Measurements from ENCODE around the gene MBP.
"Not testable (repeated sequence)": the region's sequence is repeated elsewhere in the genome, so short reads cannot be mapped to it uniquely, and the experiment has no call there.

The MBP gene

DNA sequence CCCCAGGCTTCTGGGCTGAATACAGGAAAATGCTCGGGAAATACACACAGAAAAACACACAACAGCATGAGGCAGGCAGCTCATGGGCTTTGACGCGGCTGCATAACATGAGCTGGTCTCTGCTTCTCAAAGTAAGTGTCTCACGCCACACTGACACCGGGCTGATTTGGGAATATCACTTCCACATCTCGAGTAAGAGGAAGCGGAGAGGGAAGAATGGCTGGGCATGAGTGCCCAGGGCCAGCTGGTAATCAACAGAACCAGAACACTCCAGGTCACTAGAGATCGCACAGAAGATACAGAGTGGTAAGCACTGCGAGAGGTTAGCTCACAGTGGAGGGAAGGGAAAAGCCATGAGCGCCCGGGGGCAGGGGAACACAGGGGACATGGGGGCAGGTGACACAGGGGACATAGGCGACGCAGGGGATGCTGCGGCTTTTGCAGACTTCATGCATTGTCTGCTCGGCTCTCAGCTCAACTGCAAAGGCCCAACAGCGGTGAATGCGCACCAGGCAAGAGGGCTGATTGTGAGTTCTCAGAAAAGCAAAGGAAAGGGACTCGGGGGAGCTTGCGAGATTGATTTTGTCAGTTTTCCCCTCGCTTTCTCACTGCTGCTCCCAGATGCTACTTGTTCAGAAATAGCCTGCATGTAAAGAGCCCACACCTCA lies 141.4 kb downstream of the MBP start:
- Mint-ChIP-seq H3K36me3 (ENCODE audit: low read depth) (no peaks in the 10 kb centered on the region), H3K9me3 (no peaks in the 10 kb centered on the region), H3K27me3 (ENCODE audit: low read depth, poor library complexity) (peaks cover 20% of the 10 kb centered on the region), H3K4me1 (peaks cover 62% of the 10 kb centered on the region), H3K4me3 (no peak overlapping the region), H3K27ac (no peak overlapping the region)
- DNase-seq: no peak
- TF ChIP-seq, protein P1, sequence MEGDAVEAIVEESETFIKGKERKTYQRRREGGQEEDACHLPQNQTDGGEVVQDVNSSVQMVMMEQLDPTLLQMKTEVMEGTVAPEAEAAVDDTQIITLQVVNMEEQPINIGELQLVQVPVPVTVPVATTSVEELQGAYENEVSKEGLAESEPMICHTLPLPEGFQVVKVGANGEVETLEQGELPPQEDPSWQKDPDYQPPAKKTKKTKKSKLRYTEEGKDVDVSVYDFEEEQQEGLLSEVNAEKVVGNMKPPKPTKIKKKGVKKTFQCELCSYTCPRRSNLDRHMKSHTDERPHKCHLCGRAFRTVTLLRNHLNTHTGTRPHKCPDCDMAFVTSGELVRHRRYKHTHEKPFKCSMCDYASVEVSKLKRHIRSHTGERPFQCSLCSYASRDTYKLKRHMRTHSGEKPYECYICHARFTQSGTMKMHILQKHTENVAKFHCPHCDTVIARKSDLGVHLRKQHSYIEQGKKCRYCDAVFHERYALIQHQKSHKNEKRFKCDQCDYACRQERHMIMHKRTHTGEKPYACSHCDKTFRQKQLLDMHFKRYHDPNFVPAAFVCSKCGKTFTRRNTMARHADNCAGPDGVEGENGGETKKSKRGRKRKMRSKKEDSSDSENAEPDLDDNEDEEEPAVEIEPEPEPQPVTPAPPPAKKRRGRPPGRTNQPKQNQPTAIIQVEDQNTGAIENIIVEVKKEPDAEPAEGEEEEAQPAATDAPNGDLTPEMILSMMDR (IDR thresholded peaks at IDR 0.05): no peak

DNA sequence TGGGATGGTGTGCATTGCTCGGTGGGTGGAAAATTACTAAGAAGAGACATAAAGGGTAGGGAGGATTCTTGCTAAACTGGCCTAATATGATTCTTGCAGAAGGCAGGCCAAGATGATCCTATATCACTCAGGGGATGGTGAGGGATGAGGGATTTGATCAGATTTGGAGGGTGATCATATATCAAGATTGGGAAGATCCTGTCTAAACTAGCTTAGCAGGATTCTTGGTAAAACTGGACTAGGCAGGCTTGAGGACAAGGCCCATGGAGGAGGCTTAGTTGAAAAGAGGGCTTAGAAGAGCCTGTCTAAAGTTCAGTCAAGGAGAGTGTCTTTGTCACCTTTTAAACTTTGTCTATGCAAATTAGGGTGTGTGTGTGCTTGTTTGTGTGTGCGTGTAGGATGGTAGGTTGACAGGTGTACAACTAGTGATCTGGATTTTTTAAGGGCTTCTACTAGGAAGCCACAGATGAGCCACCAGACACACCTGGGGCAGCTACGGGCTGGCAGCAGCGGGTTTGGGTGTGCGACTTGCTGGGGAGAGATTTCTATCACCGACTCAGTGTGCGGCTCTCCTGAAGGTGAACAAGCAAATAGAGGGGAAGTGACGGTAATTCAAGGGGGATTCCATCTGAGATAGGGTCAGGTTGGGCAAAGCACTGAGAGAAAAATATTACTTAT lies 142.1 kb downstream of the MBP start:
- H3K36me3 Mint-ChIP-seq (ENCODE audit: low read depth); H3K4me3 Mint-ChIP-seq; DNase-seq; H3K27ac Mint-ChIP-seq; H3K9me3 Mint-ChIP-seq: not testable (repeated sequence)
- peaks cover 16% of the 10 kb centered on the region for H3K27me3 Mint-ChIP-seq (ENCODE audit: low read depth, poor library complexity)
- H3K4me1 Mint-ChIP-seq: peaks cover 57% of the 10 kb centered on the region

DNA sequence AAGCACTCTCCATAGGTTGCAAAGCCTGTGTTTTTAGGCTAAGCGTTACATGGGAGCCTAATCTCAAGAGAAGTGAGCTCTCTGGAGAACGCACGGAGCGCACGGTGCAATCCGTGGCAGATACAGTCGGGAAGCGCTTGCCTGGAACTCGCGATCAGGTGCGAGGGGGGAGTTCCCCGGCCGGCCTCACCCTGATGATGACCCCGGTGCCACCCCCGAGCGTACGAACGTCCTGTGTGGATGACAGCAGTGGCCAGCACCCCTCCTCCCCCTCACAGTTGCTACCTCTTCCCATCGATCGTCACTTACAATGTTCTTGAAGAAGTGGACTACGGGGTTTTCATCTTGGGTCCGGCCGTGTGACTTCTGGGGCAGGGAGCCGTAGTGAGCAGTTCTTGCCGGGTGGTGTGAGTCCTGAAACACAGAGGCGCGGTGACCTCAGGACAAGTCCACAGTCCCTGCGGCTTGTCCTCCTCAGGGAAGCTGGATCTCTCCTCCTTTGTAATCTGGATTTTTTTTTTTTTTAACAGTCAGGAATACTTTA lies 142.9 kb downstream of the MBP start:
- no peak for DNase-seq

DNA sequence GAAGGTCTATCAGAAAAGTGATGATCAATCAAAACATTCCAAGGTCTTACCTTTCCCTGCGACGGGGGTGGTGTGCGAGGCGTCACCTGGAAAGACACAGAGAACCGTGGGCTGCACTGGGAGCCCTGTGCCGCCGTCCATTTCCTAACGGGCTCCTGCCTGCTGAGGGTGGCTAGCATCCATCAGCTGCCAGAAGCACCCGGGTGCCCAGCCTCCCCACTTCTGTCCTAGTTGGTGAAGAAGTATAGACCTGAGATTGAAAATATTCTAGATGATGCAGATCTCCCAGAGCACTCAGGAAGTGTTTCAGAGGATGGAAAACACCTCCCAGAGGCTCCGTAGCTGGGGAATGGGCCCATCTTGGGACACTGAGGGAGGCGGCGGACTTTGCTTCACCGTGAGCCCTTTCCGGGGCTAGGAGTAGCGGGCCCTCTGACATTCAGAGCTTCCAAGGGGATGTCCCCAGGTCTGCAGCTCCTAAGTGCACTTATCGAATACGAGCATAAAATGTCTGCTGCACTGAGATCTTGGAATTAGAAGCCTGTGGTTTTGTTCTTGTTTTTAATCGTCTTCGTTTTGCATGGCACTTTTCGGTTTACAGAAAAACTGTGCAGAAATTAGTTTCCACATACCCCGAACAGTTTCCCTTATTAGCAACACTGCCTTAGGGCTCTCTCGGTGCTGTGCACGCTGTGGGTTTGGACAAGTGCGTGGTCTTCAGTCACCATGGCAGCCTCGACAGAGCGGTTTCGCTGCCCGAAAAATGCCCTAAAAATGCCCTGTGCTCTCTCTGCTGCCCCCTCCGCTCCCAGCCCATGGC lies 143.5 kb downstream of the MBP start:
- peak overlapping the region; percentile 37 for H3K27ac Mint-ChIP-seq
- TF ChIP-seq, protein P1 (IDR thresholded peaks at IDR 0.05): no peak
- peaks cover 46% of the 10 kb centered on the region for H3K4me1 Mint-ChIP-seq
- peaks cover 16% of the 10 kb centered on the region for H3K27me3 Mint-ChIP-seq (ENCODE audit: low read depth, poor library complexity)
- H3K36me3 Mint-ChIP-seq (ENCODE audit: low read depth): no peaks in the 10 kb centered on the region
- no peak overlapping the region for H3K4me3 Mint-ChIP-seq
- no peak for DNase-seq
- H3K9me3 Mint-ChIP-seq: no peaks in the 10 kb centered on the region

More for the DNA sequence above, 142.9 kb downstream of the MBP start:
- Mint-ChIP-seq H3K4me3 (no peak overlapping the region), H3K27ac (peak overlapping the region; percentile 37), H3K27me3 (ENCODE audit: low read depth, poor library complexity) (peaks cover 16% of the 10 kb centered on the region), H3K36me3 (ENCODE audit: low read depth) (no peaks in the 10 kb centered on the region), H3K9me3 (no peaks in the 10 kb centered on the region), H3K4me1 (peaks cover 52% of the 10 kb centered on the region)
- TF ChIP-seq, protein P1 (IDR thresholded peaks at IDR 0.05): no peak

DNA sequence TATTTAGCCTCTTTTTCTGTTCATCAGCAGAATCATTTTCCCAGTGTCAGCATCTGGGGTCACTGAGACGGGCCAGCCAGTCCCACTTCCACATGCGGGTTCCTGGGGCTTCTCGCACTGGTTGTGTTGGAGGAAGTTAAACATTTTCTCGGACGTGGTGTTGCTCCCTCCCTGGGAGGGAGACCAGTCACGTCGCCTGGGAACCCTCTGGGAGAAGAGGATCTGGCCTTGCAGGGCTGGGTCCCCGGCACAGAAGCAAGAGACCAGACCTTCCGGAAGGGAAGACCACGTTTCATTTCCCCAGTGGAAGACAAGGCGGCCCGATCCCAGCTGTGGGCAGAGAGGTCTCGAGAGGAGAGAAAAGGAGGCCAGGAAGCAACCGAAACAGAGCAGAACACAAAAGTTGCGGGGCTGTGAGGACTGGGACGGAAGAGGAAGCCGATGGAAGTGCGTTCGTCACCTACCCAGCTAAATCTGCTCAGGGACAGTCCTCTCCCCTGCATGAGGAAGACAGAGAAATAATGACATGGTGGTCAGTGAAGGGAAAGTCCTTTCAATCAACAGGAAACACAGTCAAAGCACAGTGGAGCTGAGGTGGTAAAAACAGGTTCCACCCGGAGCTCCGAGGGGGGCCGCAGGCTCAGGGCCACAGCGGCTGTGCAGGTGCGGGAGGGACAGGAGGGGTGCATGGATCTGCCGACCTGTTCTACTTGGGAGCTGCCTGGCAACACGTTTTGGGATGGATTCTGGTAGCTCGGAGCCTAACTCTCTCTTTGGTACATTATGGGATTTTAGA lies 144.4 kb downstream of the MBP start:
- peak overlapping the region; percentile 24 for H3K27ac Mint-ChIP-seq
- no peak for DNase-seq
- no peak overlapping the region for H3K4me3 Mint-ChIP-seq

More for the DNA sequence above, 144.4 kb downstream of the MBP start:
- H3K4me1 Mint-ChIP-seq: peaks cover 45% of the 10 kb centered on the region
- no peaks in the 10 kb centered on the region for H3K9me3 Mint-ChIP-seq
- H3K27me3 Mint-ChIP-seq (ENCODE audit: low read depth, poor library complexity): peaks cover 16% of the 10 kb centered on the region
- H3K36me3 Mint-ChIP-seq (ENCODE audit: low read depth): no peaks in the 10 kb centered on the region
- TF ChIP-seq, protein P1 (IDR thresholded peaks at IDR 0.05): no peak
